ENCODE data around the gene CLEC2D.

Gene CLEC2D

DNA sequence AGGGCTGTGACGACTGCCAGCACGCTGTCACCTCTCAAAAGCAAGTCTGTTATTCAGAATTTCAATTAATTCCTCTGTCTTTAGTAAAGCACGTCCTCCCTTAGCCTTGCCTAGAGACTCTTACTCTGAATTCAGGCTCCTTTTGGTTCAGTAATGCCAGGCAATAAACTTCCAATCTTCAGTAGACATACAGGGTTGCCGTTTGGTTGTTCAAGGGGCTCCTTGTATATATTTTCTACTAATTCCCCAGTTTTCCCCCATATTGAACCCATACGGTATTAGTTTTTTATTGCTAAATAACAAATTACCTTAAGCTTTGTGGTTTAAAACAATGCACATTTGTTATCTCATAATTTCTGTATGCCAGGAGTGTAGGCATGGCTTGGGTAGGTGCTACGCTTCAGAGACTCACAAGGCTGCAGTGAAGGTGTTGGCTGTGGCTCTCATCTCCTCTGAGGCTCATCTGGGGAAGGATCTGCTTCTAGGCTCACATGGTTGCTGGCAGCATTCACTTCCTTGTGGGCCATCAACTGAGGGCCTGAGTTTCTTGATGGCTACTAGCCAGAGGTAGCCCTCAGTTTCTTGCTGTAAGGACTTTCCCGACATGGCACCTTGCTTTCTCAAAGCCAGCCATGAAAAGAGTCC is 70.7 kb downstream of the CLEC2D start:
- TF ChIP-seq CTCF (IDR thresholded peaks at IDR 0.05; ENCODE audit: low read depth, low read length, missing control alignments), result no peak
- no peak overlapping the region for H3K4me3 ChIP-seq (replicated peaks; ENCODE audit: low read depth, low read length)

GRCh38 chr12:9741726-9742125 is 72.2 kb downstream of the CLEC2D start:
- DNase-seq (ENCODE audit: extremely low read depth, low read depth), result no peak
- no peak for TF ChIP-seq CTCF (IDR thresholded peaks at IDR 0.05; ENCODE audit: low read depth, low read length, missing control alignments)
- no peak overlapping the region for H3K4me3 ChIP-seq (replicated peaks; ENCODE audit: low read depth, low read length)

More for the DNA sequence above, 70.7 kb downstream of the CLEC2D start:
- DNase-seq (ENCODE audit: extremely low read depth, low read depth), result no peak

GRCh38 chr12:9742661-9743060 is 73.1 kb downstream of the CLEC2D start:
- no peak for DNase-seq (ENCODE audit: extremely low read depth, low read depth)
- TF ChIP-seq CTCF (IDR thresholded peaks at IDR 0.05; ENCODE audit: low read depth, low read length, missing control alignments), result no peak
- no peak overlapping the region for H3K4me3 ChIP-seq (replicated peaks; ENCODE audit: low read depth, low read length)

GRCh38 chr12:9745199-9745598 is 75.7 kb downstream of the CLEC2D start:
- no peak for TF ChIP-seq CTCF (IDR thresholded peaks at IDR 0.05; ENCODE audit: low read depth, low read length, missing control alignments)
- no peak for DNase-seq (ENCODE audit: extremely low read depth, low read depth)
- H3K4me3 ChIP-seq (replicated peaks; ENCODE audit: low read depth, low read length), result no peak overlapping the region

All from HFF-Myc (cell line).